ENCODE measurements around the gene KIAA0753. TPM values are rescaled to one million over a fixed set of nuclear protein-coding genes. Genes with fewer than 3 reads are reported as not detected.
A peak's percentile ranks its signal among the peaks of the same experiment; 100 is the strongest.
"Not testable (repeated sequence)": the region's sequence is repeated elsewhere in the genome, so short reads cannot be mapped to it uniquely, and the experiment has no call there.

The KIAA0753 gene
- total RNA-seq, 2 donors from 2014 or later: 14.1 to 15.8 TPM

DNA sequence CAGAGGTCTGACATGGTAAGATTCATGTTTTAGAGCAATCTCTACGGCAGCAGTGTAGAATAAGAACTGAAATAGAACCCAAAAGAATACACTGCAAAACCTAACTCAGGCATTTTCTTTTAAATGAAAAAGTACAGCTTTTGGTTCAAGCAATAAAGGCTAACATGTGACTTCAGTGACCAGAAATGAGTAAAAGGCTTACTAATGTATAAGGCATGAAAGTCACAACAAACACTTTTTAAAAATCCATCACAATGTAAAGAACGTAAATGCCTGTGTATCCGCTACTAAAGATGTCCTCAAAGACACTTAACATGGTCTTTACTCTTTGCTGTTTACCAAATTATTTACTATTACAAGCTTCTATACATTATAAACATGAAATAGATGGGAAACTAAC is 16.6 kb downstream of the KIAA0753 start:
- ATAC-seq (no peak), DNase-seq (no peak)
- intact Hi-C loops (cut with DNase I, micrococcal nuclease): no loop called here

DNA sequence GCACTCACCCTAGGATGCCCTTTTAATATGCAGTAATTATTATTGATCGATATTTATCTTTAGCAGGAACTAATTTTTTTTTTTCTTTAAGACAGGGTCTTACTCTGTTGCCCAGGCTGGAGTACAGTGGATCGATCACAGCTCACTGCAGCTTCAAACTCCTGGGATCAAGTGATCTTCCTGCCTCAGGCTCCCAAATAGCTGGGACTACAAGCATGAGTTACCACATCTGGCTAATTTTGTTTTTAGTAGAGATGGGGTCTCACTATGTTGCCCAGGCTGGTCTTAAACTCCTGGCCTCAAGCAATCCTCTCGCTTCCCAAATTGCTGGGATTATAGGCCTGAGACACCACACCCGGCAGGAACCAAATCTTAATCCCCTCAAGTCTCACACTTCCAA is 29.3 kb downstream of the KIAA0753 start:
- no peak for DNase-seq
- no peak for ATAC-seq
- intact Hi-C loops (cut with DNase I, micrococcal nuclease): no loop called here

DNA sequence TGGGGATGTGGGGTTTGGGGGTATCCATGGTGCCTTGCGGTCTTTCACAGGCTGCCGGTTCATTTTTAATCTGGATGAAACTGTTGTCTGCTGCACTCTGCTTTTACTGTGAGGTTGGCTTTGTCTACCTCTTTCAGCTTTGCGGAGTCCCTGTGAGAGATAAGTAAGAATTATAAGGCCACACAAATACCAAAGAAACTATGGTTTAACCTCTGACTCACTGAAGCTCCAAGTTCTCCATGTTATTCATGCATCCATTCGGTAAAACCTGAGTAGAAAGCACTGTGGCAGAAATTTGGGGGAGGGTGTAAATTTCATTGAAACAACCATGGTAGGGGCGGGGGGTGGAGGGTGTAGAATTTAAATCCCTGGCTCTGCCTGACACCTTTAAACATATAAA is 30.5 kb downstream of the KIAA0753 start:
- intact Hi-C loops (cut with DNase I, micrococcal nuclease): no loop called here
- no peak for ATAC-seq

DNA sequence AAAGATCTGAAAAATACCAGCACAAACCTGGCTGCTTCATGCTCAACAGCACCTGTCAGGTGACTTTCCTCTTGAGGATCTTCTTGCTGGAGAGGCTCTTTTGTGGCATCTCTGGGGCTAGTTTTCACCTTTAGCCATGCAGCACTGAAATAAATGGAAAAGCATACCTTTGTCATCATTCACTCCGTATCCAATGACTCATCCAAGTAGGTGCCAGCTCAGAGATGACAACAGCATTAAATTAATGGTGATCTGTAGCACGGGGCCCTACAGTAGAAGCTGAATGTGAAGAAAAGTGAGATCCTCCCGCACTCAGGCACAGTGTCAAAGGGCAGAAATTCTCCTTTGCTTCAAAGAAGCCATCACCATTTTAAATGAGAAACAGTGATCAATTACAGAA is 32.2 kb downstream of the KIAA0753 start:
- DNase-seq (no peak), ATAC-seq (no peak)
- intact Hi-C loops (cut with DNase I, micrococcal nuclease): no loop called here

More for the DNA sequence above, 30.5 kb downstream of the KIAA0753 start:
- DNase-seq: no peak

DNA sequence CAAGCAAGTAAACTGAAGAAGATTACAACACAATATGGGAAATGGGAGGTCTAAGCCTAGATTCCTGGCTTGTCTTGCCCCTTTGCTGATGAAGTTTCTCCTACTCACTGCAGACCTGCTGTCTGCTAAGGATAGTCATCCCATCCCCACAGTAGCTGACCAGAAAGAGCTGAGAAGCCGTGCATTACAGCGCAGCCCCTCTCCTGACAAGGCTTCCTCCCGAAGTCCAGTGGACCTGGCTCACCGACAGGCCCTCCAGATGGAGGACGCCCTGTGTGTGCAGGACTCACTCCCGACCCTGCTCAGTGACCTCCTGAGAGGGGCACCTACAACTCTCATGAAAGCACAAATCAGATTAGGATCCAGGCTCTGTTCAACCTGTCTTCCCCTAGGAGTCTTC is 35.4 kb downstream of the KIAA0753 start:
- intact Hi-C loops (cut with DNase I, micrococcal nuclease): no loop called here
- ATAC-seq: no peak
- no peak for DNase-seq

DNA sequence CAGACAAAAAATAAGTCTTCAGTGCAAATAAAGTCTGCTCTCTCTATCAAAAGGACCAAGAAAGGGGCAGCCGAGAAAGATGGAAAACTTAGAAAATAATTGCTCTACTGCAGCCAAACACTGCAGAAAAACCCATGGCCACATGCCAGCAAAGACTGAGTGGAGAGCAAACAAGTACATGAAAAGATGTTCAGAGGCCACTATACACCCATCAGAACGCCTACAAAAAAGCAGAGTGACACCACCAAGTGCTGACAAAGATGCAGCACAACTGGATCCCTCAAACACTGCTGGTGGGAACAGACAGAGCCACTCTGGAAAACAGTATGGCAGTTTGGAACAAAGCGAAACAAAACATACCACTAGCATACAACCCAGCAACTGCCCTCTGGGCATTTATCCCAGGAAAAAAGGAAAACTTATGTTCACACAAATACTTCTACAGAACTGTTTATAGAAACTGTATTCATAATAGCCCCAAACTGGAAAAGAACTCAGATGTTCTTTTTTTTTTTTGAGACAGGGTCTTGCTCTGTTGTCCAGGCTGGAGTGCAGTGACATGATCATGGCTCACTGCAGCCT is 36.7 kb downstream of the KIAA0753 start:
- intact Hi-C loops (cut with DNase I, micrococcal nuclease): no loop called here
- DNase-seq (no peak), ATAC-seq (no peak)

DNA sequence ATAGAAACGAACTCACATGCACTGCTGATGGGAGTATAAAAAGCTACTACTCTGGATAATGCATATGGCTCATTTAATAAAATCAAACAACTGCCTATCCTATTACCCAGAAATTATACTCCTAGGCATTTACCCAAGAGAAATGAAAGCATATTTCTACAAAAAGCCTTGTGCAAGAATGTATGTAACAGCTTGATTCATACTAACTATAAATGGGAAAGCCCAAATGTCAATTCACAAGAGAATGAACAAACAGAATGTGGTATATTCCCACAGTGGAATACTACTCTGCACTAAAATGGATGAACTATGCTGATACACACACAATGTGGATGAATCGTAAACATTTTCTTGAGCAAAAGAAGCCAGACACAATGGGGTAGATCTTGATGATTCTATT is 38.4 kb downstream of the KIAA0753 start:
- DNase-seq (no peak), ATAC-seq (no peak)
- intact Hi-C loops (cut with DNase I, micrococcal nuclease): no loop called here

DNA sequence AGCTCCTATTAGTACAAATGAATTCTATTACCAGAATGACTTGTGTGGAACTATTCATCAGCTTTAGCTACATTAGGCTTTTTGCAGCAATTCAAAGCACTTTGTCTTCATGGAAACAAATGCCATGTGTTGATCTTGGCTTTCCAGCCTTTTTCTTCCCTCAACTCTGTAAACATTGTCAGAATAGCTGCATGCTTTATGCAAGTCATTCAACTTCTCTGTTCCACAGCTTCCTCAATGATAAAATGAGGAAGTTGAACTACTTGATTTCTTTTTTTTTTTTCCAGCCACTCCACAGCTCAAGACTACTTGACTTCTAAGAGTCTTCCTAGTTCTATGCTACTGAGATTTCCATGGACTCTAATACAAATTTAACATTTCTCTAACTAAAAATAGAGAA is 41.1 kb downstream of the KIAA0753 start:
- no peak for DNase-seq
- intact Hi-C loops (cut with DNase I, micrococcal nuclease): no loop called here
- peak; percentile 87 for ATAC-seq

DNA sequence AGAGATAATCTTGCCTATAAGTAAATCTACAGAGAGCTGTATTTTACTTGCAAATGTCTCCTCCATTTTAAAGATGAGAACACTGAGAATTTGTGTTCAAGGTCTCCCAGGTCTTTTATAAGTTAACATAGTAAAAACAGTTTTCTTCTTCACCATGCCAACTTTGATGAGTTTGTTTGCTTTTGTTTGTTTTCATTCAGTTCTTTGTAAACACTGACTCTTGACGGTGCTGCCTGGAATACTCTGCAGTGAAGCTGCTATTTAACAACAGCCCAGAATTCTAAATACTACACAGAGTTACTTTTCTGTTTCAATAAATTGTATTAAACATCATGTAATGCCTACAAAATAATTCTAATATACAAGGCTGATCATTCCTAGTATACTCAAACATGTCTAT is 42.8 kb downstream of the KIAA0753 start:
- intact Hi-C loops (cut with DNase I, micrococcal nuclease): no loop called here
- no peak for ATAC-seq
- DNase-seq: no peak

DNA sequence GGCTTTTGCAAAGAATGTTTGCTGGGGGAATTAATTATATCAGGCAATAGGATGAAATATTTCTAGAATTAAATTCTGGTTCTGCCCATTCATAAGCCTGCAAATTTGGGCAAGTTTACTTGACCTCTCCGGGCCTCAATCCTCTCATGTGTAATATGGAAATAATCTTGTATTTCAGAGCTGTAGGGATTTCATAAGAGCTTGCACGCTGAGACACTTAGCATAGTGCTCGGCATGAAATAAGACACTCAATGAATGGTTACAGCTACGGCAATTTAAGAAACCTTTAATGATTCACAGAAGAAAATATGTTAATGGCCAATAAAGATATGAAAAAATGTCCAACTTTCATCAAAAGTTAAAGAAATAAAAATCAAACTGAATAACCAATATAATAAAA is 43.6 kb downstream of the KIAA0753 start:
- intact Hi-C loops (cut with DNase I, micrococcal nuclease): no loop called here
- ATAC-seq: no peak
- no peak for DNase-seq

DNA sequence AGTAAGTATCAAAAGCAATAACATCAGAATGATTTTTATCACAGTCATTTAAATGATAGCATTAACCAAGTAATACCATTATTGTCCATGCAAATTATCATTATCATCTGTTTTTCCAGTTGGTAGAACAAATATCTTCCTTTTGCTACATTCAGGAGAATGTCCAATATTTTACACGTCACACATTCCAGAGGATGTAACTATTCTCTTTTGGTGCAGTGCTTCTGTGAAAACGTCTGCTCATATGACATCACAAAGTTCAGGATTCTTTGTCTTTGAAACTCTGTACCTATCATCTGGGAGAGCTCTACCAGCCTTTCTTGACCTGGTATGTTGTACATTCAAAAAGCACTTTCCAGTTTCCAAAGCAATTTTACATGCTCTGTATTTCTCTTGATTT is 44.0 kb downstream of the KIAA0753 start:
- no peak for DNase-seq
- no peak for ATAC-seq
- intact Hi-C loops (cut with DNase I, micrococcal nuclease): no loop called here

DNA sequence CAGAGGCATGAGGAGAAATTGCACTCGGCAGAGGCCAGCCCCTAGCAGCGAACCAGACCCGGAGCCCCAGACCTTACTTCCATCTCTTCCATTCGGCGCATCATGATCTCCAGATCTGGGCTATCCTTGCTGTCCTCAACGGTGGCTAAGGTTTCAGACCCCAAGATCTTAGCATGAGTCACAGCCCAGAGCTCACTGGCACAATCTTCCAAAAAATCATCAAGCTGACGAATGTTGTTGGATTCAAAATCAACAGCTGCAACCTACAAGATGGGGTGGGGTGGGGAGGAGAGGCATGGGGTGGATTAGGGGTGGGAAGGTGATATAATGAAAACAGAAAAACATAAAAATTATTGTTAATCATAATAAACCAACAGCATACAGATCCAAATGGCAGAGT is 44.4 kb downstream of the KIAA0753 start:
- ATAC-seq (no peak), DNase-seq (no peak)
- intact Hi-C loops (cut with DNase I, micrococcal nuclease): no loop called here

DNA sequence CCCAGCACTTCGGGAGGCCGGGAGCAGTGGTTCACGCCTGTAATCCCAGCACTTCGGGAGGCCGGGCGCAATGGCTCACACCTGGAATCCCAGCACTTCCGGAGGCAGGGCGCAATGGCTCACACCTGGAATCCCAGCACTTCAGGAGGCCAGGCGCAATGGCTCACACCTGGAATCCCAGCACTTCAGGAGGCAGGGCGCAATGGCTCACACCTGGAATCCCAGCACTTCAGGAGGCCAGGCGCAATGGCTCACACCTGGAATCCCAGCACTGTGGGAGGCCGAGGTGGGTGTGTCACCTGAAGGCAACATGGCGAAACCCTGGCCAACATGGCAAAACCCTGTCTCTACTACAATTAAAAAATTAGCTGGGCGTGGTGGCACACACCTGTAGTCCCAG is 47.1 kb downstream of the KIAA0753 start:
- DNase-seq; ATAC-seq; intact Hi-C loops (cut with DNase I, micrococcal nuclease): not testable (repeated sequence)

DNA sequence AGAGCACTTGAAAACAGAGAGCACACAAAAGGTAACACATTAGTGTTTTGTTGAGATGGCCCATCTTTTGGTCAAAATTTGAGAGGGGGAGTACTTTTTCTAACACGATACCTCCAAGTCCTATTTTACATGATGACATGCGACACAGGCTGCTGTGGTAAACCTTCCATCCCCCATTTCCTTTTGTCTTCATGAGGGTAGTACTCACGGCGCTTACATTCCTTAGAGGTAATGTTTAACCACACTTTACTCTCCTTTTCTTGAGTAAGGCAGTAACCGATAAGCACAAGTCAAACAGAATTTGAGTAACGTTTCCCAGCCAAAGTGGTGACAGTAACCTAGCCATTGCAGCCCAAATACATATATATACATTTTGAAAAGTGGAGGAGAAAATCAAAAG is 48.3 kb downstream of the KIAA0753 start:
- DNase-seq (no peak), ATAC-seq (peak; percentile 96)
- intact Hi-C loops (cut with DNase I, micrococcal nuclease): no loop called here

DNA sequence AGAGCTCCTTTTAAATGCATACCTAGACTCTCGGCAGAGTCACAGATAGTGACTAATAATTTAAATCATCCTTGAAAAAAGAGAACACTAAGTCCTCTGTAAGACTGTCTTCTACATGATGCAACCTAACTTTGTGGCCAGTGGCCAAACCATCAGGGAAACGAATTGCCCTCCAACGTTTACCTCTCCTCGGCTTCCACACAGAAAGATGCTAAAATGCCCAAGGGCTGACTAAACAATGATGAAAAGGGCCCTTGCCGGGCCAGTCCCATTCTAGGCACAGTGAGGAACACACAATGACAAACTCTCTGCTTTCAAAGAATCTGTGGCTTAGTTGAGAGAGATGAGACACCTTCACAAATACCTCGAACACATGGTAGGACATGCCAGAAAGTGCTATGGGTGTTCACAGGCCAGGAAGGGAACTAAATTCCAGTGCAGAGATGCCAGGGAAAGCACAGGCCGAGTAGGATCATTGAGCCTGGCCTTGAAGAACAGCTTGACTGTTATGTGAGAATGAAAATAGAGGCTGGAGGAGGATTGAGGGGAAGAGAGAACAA is 48.8 kb downstream of the KIAA0753 start:
- intact Hi-C loops (cut with DNase I, micrococcal nuclease): no loop called here
- no peak for DNase-seq
- ATAC-seq: peak; percentile 10

DNA sequence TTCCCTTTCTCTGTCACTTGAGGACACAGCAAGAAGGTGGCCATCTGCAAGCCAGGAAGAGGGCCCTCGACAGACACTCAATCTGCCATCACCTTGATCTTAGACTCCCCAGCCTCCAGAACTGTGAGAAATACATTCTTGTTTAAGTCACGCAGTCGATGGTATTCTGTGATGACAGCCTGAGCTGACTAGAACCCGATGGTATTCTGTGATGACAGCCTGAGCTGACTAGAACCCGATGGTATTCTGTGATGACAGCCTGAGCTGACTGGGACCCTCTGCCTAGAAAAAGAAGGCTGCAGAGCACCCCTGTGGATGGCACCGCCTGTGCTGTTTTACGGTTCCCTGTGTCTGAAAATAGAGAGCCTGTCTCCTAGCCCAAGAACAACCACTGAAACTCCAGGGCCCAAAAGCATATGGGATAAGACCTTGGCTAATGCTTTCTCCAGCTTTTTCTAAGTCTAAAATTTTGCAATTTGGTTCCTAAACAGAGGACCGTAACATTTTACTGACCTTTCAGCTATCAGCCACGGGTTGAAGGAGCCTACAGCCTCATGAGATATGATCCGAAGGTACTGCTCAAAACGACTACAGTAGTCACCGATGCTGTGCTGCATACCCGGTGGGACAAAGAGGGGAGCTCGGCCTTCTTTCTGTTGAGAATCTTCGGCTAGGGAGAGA is 51.1 kb downstream of the KIAA0753 start:
- DNase-seq (no peak), ATAC-seq (no peak)
- intact Hi-C loops (cut with DNase I, micrococcal nuclease): loop anchor here in 1 of 2 donors (10.0 kb wide), 1 partner anchor 125 kb away; no protein-coding TSS in a partner anchor

DNA sequence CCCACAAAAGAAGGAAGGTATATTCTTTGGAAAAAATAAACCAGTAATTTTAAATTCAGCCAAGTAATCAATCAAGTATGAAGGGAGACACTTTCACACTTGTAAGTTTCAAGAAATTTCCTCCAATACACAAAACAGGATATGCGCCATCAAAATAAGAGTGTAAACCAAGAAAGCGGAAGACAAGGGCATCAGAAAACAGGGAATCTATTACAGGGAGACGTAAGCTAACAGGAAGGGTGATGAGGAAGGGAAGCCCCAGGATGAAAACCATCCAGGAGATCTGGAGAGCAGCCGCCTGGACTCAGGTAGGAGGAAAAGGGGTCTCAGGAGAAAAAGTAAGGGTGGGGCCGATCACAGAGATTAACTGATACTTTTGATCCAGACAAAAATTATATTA is 52.3 kb downstream of the KIAA0753 start:
- DNase-seq: no peak
- ATAC-seq: no peak
- intact Hi-C loops (cut with DNase I, micrococcal nuclease): loop anchor here in 1 of 2 donors (10.0 kb wide), 1 partner anchor 123 kb away; no protein-coding TSS in a partner anchor

DNA sequence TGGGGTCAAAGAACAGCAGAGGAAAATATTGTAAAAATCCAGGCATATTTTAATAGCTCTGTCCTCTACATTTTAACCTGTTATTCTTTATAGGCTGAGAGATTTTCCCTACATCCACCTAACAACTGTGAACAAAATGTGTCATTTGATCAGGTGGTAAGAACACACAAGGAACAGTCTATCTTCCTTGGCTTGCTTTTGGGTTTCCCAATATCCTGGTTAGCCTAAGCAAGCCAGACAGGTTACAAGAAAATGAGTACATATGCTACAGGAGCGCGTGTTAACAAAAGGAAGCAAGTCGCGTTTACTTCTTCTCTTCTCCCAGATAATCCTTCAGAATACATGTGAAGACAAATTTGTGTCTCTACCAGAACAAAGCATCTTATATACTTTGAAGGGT is 53.2 kb downstream of the KIAA0753 start:
- ATAC-seq (peak; percentile 19), DNase-seq (no peak)
- intact Hi-C loops (cut with DNase I, micrococcal nuclease): loop anchor here in 1 of 2 donors (10.0 kb wide), 1 partner anchor 123 kb away; no protein-coding TSS in a partner anchor

DNA sequence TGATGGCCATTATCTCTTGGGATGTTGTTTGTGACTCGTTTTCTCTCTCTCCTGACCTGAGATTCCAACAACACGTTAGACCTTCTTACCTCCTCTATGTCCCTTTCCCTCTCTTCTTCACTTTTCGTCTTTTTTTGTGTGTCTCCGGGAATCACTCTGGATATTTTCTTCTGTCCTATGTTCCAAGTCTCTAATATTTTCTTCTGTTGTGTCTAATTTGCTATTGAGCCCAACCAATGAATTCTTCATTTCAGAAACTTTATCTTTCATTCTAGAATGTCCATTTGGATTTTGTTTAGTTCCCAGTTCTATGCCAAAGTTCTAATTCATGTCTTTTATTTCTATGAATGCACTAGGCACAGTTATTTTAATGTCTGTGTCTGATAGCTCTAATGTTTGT is 57.1 kb downstream of the KIAA0753 start:
- intact Hi-C loops (cut with DNase I, micrococcal nuclease): loop anchor here in 1 of 2 donors (10.0 kb wide), 1 partner anchor 119 kb away; no protein-coding TSS in a partner anchor
- DNase-seq (no peak), ATAC-seq (no peak)

DNA sequence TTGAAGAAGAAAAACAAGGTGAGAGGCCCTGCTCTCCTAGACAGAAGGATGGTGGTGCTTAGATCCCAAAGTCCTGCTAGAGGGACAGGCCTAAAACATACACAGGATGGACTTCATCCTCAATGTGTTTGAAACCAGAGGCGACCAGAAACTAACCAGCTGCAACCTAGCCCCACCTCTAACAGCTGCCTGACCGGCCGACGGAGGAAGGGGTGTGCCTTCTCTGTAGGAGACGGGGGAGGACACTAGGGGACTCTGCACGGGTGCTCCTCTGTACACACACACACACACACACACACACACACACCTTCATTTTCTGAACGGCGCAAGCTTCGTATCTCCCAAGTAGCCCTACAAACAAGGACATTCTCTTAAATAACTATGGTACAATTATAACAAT is 59.9 kb downstream of the KIAA0753 start:
- DNase-seq (peak in 1 of 2 donors; percentile 53), ATAC-seq (peak; percentile 62)
- intact Hi-C loops (cut with DNase I, micrococcal nuclease): loop anchor here in 1 of 2 donors (10.0 kb wide), 1 partner anchor 116 kb away; no protein-coding TSS in a partner anchor

All from left colon (tissue), 2 donors.